Measurements from ENCODE around the gene PIKFYVE. TPM values are rescaled to one million over a fixed set of nuclear protein-coding genes. Genes with fewer than 3 reads are reported as not detected.
"Not testable (repeated sequence)": the region's sequence is repeated elsewhere in the genome, so short reads cannot be mapped to it uniquely, and the experiment has no call there.

PIKFYVE gene
- total RNA-seq, 1 donor from 2014 or later = 46.8 TPM

GRCh38 chr2:208265371-208265800 is 669 bp upstream of the PIKFYVE start:
- Mint-ChIP-seq H3K4me3 (ENCODE audit: unreplicated experiment) (peak overlapping the region; percentile 94), H3K27ac (ENCODE audit: unreplicated experiment) (peak overlapping the region; percentile 95), H3K4me1 (ENCODE audit: low read depth, unreplicated experiment) (peaks cover 14% of the 10 kb centered on the region), H3K9me3 (ENCODE audit: unreplicated experiment) (peaks cover 5% of the 10 kb centered on the region), H3K27me3 (ENCODE audit: unreplicated experiment) (no peaks in the 10 kb centered on the region), H3K36me3 (ENCODE audit: unreplicated experiment) (no peaks in the 10 kb centered on the region)
- DNase-seq = peak; percentile 21
- no peak for TF ChIP-seq CTCF (IDR thresholded peaks at IDR 0.05; ENCODE audit: partially characterized antibody, unreplicated experiment)

GRCh38 chr2:208266553-208266893 is 468 bp downstream of the PIKFYVE start:
- Mint-ChIP-seq H3K4me1 (ENCODE audit: low read depth, unreplicated experiment) (peaks cover 14% of the 10 kb centered on the region), H3K36me3 (ENCODE audit: unreplicated experiment) (no peaks in the 10 kb centered on the region), H3K9me3 (ENCODE audit: unreplicated experiment) (peaks cover 5% of the 10 kb centered on the region), H3K27ac (ENCODE audit: unreplicated experiment) (peak overlapping the region; percentile 76), H3K27me3 (ENCODE audit: unreplicated experiment) (no peaks in the 10 kb centered on the region), H3K4me3 (ENCODE audit: unreplicated experiment) (peak overlapping the region; percentile 94)
- DNase-seq = no peak
- TF ChIP-seq CTCF (IDR thresholded peaks at IDR 0.05; ENCODE audit: partially characterized antibody, unreplicated experiment) = no peak

- H3K4me1 Mint-ChIP-seq (ENCODE audit: low read depth, unreplicated experiment) = peaks cover 14% of the 10 kb centered on the region
- H3K27ac Mint-ChIP-seq (ENCODE audit: unreplicated experiment) = peak overlapping the region; percentile 76
- peak overlapping the region; percentile 94 for H3K4me3 Mint-ChIP-seq (ENCODE audit: unreplicated experiment)
- H3K9me3 Mint-ChIP-seq (ENCODE audit: unreplicated experiment) = peaks cover 5% of the 10 kb centered on the region
- no peaks in the 10 kb centered on the region for H3K27me3 Mint-ChIP-seq (ENCODE audit: unreplicated experiment)
- no peak for DNase-seq
- no peaks in the 10 kb centered on the region for H3K36me3 Mint-ChIP-seq (ENCODE audit: unreplicated experiment)
- TF ChIP-seq CTCF (IDR thresholded peaks at IDR 0.05; ENCODE audit: partially characterized antibody, unreplicated experiment) = no peak
These were observed 881 bp downstream of the PIKFYVE start for GRCh38 chr2:208266936-208267335.

DNA sequence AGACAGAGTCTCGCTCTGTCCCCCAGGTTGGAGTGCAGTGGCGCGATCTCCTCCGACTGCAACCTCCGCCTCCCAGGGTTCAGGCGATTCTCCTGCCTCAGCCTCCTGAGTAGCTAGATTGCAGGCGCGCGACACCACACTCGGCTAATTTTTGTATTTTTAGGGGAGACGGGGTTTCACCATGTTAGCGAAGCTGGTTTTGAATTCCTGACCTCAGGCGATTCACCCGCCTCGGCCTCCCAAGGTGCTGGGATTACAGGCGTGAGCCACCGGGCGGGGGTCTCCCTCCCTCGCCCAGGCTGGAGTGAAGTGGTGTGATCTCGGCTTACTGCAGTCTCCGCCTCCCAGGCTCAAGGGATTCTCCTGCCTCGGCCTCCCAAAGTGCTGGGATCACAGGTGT is 1.5 kb downstream of the PIKFYVE start:
- H3K27me3 Mint-ChIP-seq (ENCODE audit: unreplicated experiment); H3K9me3 Mint-ChIP-seq (ENCODE audit: unreplicated experiment); H3K36me3 Mint-ChIP-seq (ENCODE audit: unreplicated experiment): not testable (repeated sequence)
- peaks cover 14% of the 10 kb centered on the region for H3K4me1 Mint-ChIP-seq (ENCODE audit: low read depth, unreplicated experiment)
- H3K27ac Mint-ChIP-seq (ENCODE audit: unreplicated experiment) = peak overlapping the region; percentile 64
- DNase-seq = peak; percentile 35
- peak overlapping the region; percentile 94 for H3K4me3 Mint-ChIP-seq (ENCODE audit: unreplicated experiment)

GRCh38 chr2:208268156-208268952 is 2.3 kb downstream of the PIKFYVE start:
- Mint-ChIP-seq H3K9me3 (ENCODE audit: unreplicated experiment) (peaks cover 4% of the 10 kb centered on the region), H3K4me3 (ENCODE audit: unreplicated experiment) (peak overlapping the region; percentile 94), H3K4me1 (ENCODE audit: low read depth, unreplicated experiment) (peaks cover 14% of the 10 kb centered on the region), H3K36me3 (ENCODE audit: unreplicated experiment) (no peaks in the 10 kb centered on the region), H3K27me3 (ENCODE audit: unreplicated experiment) (no peaks in the 10 kb centered on the region), H3K27ac (ENCODE audit: unreplicated experiment) (no peak overlapping the region)
- no peak for TF ChIP-seq CTCF (IDR thresholded peaks at IDR 0.05; ENCODE audit: partially characterized antibody, unreplicated experiment)
- DNase-seq = no peak

All from glutamatergic neuron (in vitro differentiated cells).